NCI-H1092 (cell line): ENCODE results near the gene SORBS1.

ENCODE experiments used
- DNase-seq: peaks from one replicate; lab custom pipeline; 2025; lab: John Stamatoyannopoulos, UW

The SORBS1 gene

GRCh38 chr10:95289921-95290421 lies 271.2 kb downstream of the SORBS1 start:
- no peak for DNase-seq

- DNase-seq: no peak
Observed at GRCh38 chr10:95289003-95289920, 271.9 kb downstream of the SORBS1 start.

DNA sequence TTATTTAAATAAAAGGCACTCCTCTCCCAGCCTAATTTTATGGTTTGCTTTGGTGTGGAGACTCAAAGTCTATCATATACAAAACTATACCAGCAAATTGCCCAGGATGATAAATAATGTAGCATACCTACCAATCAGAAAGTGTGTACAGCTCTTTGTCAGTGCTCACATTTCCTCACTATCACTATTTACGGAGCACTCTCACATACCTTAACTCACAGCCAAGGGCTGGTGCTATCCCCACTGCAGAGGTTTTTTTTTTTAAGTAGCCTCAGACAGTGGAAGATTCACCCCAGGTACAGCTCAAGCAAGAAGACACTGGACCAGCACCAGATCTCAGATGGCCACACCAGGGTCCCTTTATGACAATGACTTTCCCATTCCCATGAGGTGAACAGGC lies 272.9 kb downstream of the SORBS1 start:
- DNase-seq: no peak

DNA sequence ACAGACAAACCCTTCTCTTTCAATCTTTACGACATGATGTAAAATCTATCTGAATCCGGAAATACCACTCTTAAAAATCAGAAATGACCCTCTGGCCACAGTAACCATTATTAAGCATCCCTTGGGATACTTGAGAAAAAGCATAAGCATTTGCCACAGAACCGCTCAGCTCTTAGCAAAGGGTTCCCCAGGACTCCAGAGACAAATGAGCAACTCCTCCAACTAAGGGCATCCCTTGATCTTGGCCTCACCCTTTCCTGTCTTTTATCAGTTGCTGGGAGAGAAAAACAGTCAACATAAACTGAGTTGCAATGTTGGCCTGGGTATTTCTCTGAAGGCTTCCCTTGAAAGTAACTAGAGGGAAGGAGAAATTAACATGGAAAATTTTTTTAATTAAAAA lies 273.9 kb downstream of the SORBS1 start:
- DNase-seq: no peak

- no peak for DNase-seq
Observed at GRCh38 chr10:95286707-95287106, 274.5 kb downstream of the SORBS1 start.

DNA sequence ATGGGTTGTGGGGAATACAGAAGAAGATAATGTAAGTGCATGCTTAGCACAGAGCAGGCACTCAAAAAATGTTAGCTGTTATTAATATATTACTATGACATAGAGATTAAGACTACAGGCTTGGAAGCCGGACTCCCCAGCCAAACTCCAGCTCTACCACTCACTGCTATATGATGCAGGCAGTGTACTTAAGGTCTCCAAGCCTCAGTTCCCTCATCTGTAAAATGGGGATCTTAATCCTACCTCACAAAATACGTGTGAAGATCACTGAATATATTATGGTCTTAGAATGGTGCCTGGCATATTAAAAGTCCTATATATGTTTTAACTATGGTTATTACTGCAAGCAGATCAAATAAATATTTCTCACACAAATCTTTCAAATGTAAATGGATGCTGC lies 275.6 kb downstream of the SORBS1 start:
- DNase-seq: no peak

DNA sequence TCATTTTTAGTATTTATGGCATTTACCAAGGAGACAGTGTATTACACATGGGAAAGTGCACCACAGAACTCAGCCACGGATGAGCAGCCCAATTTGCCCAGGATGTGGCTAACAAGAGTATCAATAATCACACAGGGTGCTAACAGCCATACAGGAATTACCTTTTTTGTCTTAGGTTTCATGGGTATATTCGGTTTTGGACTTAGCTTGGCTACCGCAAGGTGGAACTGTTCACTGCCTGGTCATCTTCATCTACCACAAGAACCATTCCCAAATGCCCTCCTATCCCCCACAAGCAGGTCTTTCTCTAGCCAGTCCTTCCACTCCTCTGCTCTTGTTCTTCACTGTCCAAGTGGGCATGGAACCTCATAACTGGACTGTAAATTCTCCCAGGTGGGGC lies 276.4 kb downstream of the SORBS1 start:
- DNase-seq: no peak

GRCh38 chr10:95282107-95282506 lies 279.1 kb downstream of the SORBS1 start:
- DNase-seq: no peak

DNA sequence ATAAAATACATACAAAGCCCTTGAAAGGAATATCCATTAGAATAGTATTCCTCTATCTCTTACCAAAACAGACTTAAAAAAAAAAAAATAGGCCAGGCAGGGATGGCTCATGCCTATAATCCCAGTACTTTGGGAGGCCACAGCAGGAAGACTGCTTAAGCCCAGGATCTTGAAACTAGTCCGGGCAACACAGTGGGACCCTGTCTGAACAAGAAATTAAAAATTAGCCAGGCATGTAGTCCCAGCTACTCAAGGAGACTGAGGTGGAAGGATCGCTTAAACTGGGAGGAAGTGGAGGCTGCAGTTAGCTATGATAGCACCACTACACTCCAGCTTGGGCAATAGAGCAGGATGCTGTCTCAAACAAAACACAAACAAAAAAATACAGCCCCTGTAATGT lies 280.0 kb downstream of the SORBS1 start:
- DNase-seq: no peak

- DNase-seq: no peak
Observed at GRCh38 chr10:95280637-95281036, 280.5 kb downstream of the SORBS1 start.

DNA sequence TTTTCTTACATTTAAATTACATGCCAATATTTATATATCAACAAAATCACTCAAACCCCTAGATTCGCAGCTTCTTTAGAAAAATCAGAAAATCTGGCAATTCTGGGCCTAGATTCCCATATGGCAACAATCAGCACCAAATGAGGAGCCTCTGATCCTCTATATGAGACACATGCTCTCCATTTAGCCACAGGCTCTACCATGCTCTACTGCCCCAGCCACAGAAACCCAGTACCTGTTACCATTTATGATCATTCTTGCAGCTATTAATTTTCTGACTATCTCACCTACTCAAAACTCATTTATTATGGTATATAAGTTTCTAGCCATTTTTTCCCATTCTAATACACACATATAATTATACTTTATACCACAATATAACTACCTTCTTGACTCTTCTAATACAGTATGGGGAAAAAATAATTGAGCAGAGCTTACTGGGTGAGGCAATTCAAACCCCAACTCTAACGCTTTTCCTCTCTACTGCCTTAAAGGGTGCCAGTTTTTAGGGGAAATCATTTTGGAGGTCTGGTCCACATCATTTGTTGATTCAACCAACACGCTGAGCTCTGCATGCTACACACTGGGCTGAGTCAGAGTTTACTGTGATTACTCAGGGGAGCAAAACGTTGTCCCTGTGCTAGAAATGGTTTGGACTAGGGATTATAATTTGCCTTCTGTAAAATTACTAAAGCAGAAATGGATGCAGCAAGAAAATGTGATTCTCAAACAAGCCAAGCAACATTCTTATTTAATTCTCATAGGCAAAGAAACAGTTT lies 281.9 kb downstream of the SORBS1 start:
- no peak for DNase-seq

GRCh38 chr10:95278061-95278988 lies 282.8 kb downstream of the SORBS1 start:
- DNase-seq: no peak

- DNase-seq: no peak
Observed at GRCh38 chr10:95277614-95278013, 283.6 kb downstream of the SORBS1 start.

GRCh38 chr10:95277201-95277570 lies 284.0 kb downstream of the SORBS1 start:
- DNase-seq: no peak

DNA sequence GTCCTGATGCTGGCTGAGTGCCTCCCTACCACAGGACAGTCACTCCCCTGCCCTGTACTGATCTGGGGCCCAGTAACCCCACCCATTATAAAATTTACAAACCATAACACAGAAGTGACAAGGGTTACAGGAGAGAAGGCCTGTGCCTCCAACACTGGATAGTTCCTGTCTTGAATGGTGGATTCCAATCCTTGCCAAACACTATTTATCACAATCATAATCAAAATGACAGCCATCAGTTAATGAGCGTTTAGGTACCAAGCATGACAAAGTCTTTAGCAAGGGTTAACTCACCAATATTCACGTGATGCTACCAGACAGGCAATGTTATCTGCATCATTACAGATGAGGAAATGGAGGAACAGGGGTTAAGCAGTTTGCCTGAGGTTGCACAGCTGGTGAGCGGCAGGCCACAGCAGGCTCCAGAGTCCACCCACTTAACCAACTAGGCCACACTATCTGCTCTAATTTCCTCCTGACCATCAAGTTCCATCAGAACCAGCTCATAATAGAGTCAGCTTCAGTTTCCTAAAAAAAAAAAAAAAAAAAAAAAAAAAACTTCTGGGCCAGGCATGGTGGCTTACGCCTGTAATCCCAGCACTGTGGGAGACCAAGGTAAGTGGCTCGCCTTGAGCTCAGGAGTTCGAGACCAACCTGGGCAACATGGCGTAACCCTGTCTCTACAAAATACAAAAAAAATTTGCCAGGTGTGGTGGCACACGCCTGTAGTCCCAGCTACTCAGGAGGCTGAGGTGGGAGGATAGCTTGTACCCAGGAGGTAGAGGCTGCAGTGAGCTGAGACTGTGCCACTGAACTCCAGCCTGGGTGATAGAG lies 284.6 kb downstream of the SORBS1 start:
- DNase-seq: no peak

DNA sequence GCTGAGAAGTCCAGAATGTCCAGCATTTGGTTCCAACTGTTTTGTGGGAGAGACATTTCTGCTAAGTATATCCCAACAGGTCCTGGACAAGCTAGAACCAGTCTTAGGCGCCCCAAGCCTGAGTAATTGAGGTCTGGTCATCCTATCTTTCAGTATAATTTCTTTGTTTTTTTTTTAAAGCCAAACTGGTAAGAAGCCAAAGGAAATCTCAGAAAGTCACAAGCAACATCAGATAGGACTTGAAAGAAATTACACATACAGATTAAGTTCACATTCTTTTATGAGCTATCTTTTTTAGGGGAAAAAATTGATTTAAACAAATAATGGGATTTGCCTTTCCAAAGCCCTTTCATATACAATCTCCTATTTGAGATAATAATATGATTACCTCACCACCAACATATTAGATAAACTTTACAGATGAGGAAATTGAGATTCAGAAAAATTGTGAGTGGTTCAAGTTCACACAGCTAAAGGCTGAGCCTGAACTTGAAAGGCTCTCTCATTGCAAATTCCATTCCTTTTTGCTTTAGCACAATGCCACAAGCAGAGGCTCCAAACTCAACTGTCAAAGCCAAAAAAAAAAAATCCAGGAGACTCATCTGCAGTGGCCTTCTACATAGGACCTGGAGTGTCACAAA lies 285.3 kb downstream of the SORBS1 start:
- no peak for DNase-seq

- DNase-seq: no peak
Observed at GRCh38 chr10:95273393-95274312, 287.5 kb downstream of the SORBS1 start.

- DNase-seq: no peak
Observed at GRCh38 chr10:95268438-95268837, 292.7 kb downstream of the SORBS1 start.

DNA sequence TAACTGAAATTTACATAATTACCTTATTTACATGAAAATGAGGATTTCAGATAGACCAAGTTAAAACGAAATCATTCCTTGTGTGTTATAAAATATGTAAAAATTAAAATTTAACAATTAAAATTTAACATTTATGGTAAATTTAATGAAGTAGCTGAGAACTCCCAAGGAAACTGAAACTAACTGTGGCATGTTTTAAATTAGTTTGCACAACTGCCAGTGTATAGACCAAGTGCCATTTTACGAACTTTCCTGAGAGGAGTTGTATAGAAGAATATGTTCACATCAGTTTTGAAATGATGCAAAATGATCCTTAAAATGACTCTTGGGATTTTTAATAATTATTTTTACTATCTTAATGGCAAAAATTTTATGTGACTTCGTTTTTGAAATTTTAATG lies 293.9 kb downstream of the SORBS1 start:
- DNase-seq: no peak
